ENCODE measurements around the gene PLA2G6. TPM values are rescaled to one million over a fixed set of nuclear protein-coding genes. Genes with fewer than 3 reads are reported as not detected.

The PLA2G6 gene
- total RNA-seq, 6 donors from 2014 or later: 21.1 to 295 (median 47.5) TPM

GRCh38 chr22:38211556-38211955 lies 29.9 kb upstream of the PLA2G6 start:
- no peaks in the 10 kb centered on the region for H3K9me3 ChIP-seq
- peak overlapping the region in 2 of 4 donors; percentile 21 to 52 for H3K27ac ChIP-seq
- 89 to 90% methylated on average over 7 of the region's 7 CpGs for WGBS, 2 donors
- H3K4me1 ChIP-seq: peaks cover 7 to 29% (median 18%) of the 10 kb centered on the region in 4 donors
- TF ChIP-seq CTCF (IDR thresholded peaks at IDR 0.05) (peak in 1 of 6 experiments; percentile 5), POLR2AphosphoS5 (IDR thresholded peaks at IDR 0.05) (no peak)
- no peak overlapping the region for H3K4me3 ChIP-seq
- DNase-seq (no peak), ATAC-seq (ENCODE audit: low FRiP score in 2 of 2) (no peak)
- H3K27me3 ChIP-seq: no peaks in the 10 kb centered on the region
- peaks cover 0 to 38% (median 6%) of the 10 kb centered on the region in 4 donors for H3K36me3 ChIP-seq

- Histone ChIP-seq H3K9me3 (no peaks in the 10 kb centered on the region), H3K27ac (peak overlapping the region in 2 of 4 donors; percentile 18 to 53), H3K36me3 (peaks cover 0 to 9% (median 0%) of the 10 kb centered on the region in 4 donors), H3K27me3 (no peaks in the 10 kb centered on the region), H3K4me3 (no peak overlapping the region), H3K4me1 (peaks cover 16 to 32% (median 27%) of the 10 kb centered on the region in 4 donors)
- DNase-seq (no peak), ATAC-seq (ENCODE audit: low FRiP score in 2 of 2) (no peak)
- WGBS, 2 donors: 66 to 69% methylated on average over 4 to 5 of the region's 6 CpGs
- no peak for TF ChIP-seq POLR2A (IDR thresholded peaks at IDR 0.05)
- TF ChIP-seq POLR2AphosphoS5 (IDR thresholded peaks at IDR 0.05): no peak
- no peak for TF ChIP-seq CTCF (IDR thresholded peaks at IDR 0.05)
Observed at GRCh38 chr22:38208551-38208968, 26.9 kb upstream of the PLA2G6 start.

- Histone ChIP-seq H3K9me3 (no peaks in the 10 kb centered on the region), H3K27me3 (no peaks in the 10 kb centered on the region), H3K4me3 (no peak overlapping the region), H3K4me1 (peaks cover 19 to 33% (median 28%) of the 10 kb centered on the region in 4 donors), H3K27ac (peak overlapping the region in 1 of 4 donors; percentile 18), H3K36me3 (peaks cover 0 to 9% (median 0%) of the 10 kb centered on the region in 4 donors)
- 92 to 93% methylated on average over 6 to 7 of the region's 7 CpGs for WGBS, 2 donors
- ATAC-seq (ENCODE audit: low FRiP score in 2 of 2) (no peak), DNase-seq (no peak)
- no peak for TF ChIP-seq POLR2AphosphoS5 (IDR thresholded peaks at IDR 0.05)
- TF ChIP-seq CTCF (IDR thresholded peaks at IDR 0.05): no peak
- TF ChIP-seq EP300 (IDR thresholded peaks at IDR 0.05): no peak
- no peak for TF ChIP-seq POLR2A (IDR thresholded peaks at IDR 0.05)
Observed at GRCh38 chr22:38207898-38208432, 26.3 kb upstream of the PLA2G6 start.

GRCh38 chr22:38205261-38206128 lies 23.9 kb upstream of the PLA2G6 start:
- Histone ChIP-seq H3K4me3 (no peak overlapping the region), H3K36me3 (peaks cover 0 to 9% (median 0%) of the 10 kb centered on the region in 4 donors), H3K27ac (peak overlapping the region; percentile 51 to 99 (median 79)), H3K9me3 (no peaks in the 10 kb centered on the region), H3K27me3 (no peaks in the 10 kb centered on the region), H3K4me1 (peaks cover 24 to 37% (median 29%) of the 10 kb centered on the region in 4 donors)
- 48 to 71% methylated on average over 5 to 15 of the region's 15 CpGs for WGBS, 2 donors
- peak in 1 of 2 donors; percentile 51 for DNase-seq
- TF ChIP-seq POLR2A (IDR thresholded peaks at IDR 0.05) (no peak), POLR2AphosphoS5 (IDR thresholded peaks at IDR 0.05) (peak in 1 of 2 donors; percentile 39), CTCF (IDR thresholded peaks at IDR 0.05) (no peak)
- ATAC-seq (ENCODE audit: low FRiP score in 2 of 2): peak in 1 of 2 donors; percentile 47

All from upper lobe of left lung (tissue), 6 donors.